ENCODE data around the gene HS1BP3.

DNA sequence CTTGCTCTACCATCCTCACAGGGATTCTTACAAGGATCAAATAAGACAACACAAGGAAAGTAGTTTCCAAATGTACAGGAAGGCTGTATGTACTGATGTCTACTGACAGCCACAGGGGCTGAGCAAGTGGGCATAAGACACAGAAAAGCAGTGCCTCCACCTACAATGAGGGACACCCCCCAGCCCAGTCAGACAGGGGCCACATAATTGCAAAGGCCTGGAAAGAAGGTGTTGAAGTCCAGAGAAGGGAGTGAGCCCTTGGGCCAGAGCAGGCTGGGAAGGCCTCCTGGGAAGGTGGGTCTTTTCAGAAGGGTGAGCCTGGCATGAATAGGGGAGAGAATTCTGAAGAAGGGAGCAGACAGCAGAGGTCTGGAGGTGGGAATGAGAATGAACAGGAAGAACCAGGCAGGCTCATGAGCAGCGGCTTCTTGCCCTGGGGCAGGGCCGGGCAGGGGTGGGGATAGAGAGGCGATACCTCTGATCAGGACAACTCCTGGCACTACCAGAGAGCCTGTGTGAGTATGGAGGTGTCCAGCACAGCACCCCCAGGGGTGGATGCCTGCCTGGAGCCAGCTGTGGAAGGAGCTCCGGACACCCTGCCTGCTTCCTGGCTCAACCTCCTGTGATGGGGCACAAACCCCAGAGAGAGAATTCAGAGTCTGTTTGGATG, 30.1 kb downstream of the HS1BP3 start:
- TF ChIP-seq, protein P1, sequence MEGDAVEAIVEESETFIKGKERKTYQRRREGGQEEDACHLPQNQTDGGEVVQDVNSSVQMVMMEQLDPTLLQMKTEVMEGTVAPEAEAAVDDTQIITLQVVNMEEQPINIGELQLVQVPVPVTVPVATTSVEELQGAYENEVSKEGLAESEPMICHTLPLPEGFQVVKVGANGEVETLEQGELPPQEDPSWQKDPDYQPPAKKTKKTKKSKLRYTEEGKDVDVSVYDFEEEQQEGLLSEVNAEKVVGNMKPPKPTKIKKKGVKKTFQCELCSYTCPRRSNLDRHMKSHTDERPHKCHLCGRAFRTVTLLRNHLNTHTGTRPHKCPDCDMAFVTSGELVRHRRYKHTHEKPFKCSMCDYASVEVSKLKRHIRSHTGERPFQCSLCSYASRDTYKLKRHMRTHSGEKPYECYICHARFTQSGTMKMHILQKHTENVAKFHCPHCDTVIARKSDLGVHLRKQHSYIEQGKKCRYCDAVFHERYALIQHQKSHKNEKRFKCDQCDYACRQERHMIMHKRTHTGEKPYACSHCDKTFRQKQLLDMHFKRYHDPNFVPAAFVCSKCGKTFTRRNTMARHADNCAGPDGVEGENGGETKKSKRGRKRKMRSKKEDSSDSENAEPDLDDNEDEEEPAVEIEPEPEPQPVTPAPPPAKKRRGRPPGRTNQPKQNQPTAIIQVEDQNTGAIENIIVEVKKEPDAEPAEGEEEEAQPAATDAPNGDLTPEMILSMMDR (IDR thresholded peaks at IDR 0.05 in 8 of 11, conservative IDR thresholded peaks at IDR 0.05 in 3 of 11) = no peak
- TF ChIP-seq POLR2A (IDR thresholded peaks at IDR 0.05) = no peak

Measured in spleen (tissue), 7 donors.